HepG2 (cell line): Measurements from ENCODE around the gene STEAP3. TPM values are rescaled to one million over a fixed set of nuclear protein-coding genes. Genes with fewer than 3 reads are reported as not detected.
A peak's percentile ranks its signal among the peaks of the same experiment; 100 is the strongest.

ENCODE experiments used
- CBX1 ChIP-seq: IDR thresholded peaks from one replicate; pipeline ENCODE4 v1.6.1; 2016; ENCODE audit warnings: antibody characterized with exemption, low read depth
- DPF2 ChIP-seq: sonication (generic); formaldehyde crosslinking; IDR thresholded peaks from 2 replicates; pipeline ENCODE4 v1.4.0; 2020; ENCODE audit warnings: mild to moderate bottlenecking, low read depth, missing genetic modification reagents, borderline replicate concordance
- ESRRA ChIP-seq: sonication (generic); formaldehyde crosslinking; IDR thresholded peaks from 2 replicates; pipeline ENCODE4 v1.5.1; 2020; ENCODE audit warnings: mild to moderate bottlenecking, low read depth, missing genetic modification reagents
- ETV5 ChIP-seq: IDR thresholded peaks from 2 replicates; pipeline ENCODE4 v1.6.1; 2018; ENCODE audit warnings: missing biosample characterization, missing genetic modification reagents, inconsistent platforms, borderline replicate concordance
- GLMP ChIP-seq: sonication (generic); formaldehyde crosslinking; IDR thresholded peaks from 2 replicates; pipeline ENCODE4 v1.9.0; 2021; ENCODE audit warnings: missing genetic modification reagents, mild to moderate bottlenecking, borderline replicate concordance
- GTF3A ChIP-seq: sonication (generic); formaldehyde crosslinking; conservative IDR thresholded peaks from 2 replicates; pipeline ENCODE4 v1.4.0; 2020; ENCODE audit warnings: mild to moderate bottlenecking, missing genetic modification reagents
- HIVEP1 ChIP-seq: sonication (generic); formaldehyde crosslinking; IDR thresholded peaks from 2 replicates; pipeline ENCODE4 v1.4.0; 2020; ENCODE audit warnings: mild to moderate bottlenecking, missing genetic modification reagents
- KDM2A ChIP-seq: sonication (generic); formaldehyde crosslinking; IDR thresholded peaks from 2 replicates; pipeline ENCODE4 v1.4.0; 2020; ENCODE audit warnings: low read depth, missing genetic modification reagents, borderline replicate concordance
- KLF16 ChIP-seq, 2 experiments: sonication (generic) in 1 of 2; formaldehyde crosslinking in 1 of 2; IDR thresholded peaks; 2 replicates each; pipeline versions ENCODE4 v1.6.1 to v1.8.0; 2016 to 2023; ENCODE audit warnings: missing genetic modification reagents in 2 of 2, missing compliant biosample characterization in 1 of 2
- MEF2D ChIP-seq: sonication (generic); formaldehyde crosslinking; IDR thresholded peaks from 2 replicates; pipeline ENCODE4 v1.5.1; 2020; ENCODE audit warnings: mild to moderate bottlenecking, missing genetic modification reagents
- MLXIP ChIP-seq: sonication (generic); formaldehyde crosslinking; IDR thresholded peaks from 2 replicates; pipeline ENCODE4 v1.9.0; 2021; ENCODE audit warnings: missing genetic modification reagents, borderline replicate concordance
- PTBP1 ChIP-seq: fragments of 200-400 bp; formaldehyde crosslinking; IDR thresholded peaks from 2 replicates; pipeline ENCODE4 v1.6.1; 2018; ENCODE audit warnings: low read length, low read depth; ENCODE audit not compliant: poor library complexity, severe bottlenecking
- SALL1 ChIP-seq: sonication (generic); formaldehyde crosslinking; IDR thresholded peaks from 2 replicates; pipeline ENCODE4 v1.8.0; 2022; ENCODE audit warnings: mild to moderate bottlenecking, missing genetic modification reagents
- SOX6 ChIP-seq, 2 experiments: fragments of 450-650 bp in 1 of 2; sonication (generic) in 1 of 2; formaldehyde crosslinking in 1 of 2; IDR thresholded peaks; 2 replicates each; pipeline versions ENCODE4 v1.4.0 to v1.6.1; 2017 to 2020; ENCODE audit warnings: antibody characterized with exemption in 1 of 2, mild to moderate bottlenecking in 1 of 2, missing genetic modification reagents in 1 of 2
- TFDP1 ChIP-seq: IDR thresholded peaks from 2 replicates; pipeline ENCODE4 v1.6.1; 2016; ENCODE audit warnings: missing compliant biosample characterization, missing genetic modification reagents, borderline replicate concordance
- THAP7 ChIP-seq: sonication (generic); formaldehyde crosslinking; IDR thresholded peaks from 2 replicates; pipeline ENCODE4 v1.8.1; 2023; ENCODE audit warnings: mild to moderate bottlenecking, missing genetic modification reagents
- ZBTB20 ChIP-seq: sonication (generic); formaldehyde crosslinking; IDR thresholded peaks from 2 replicates; pipeline ENCODE4 v1.8.1; 2023; ENCODE audit warnings: missing genetic modification reagents, low read depth, mild to moderate bottlenecking, borderline replicate concordance
- ZBTB46 ChIP-seq: sonication (generic); formaldehyde crosslinking; IDR thresholded peaks from 2 replicates; pipeline ENCODE4 v1.4.0; 2020; ENCODE audit warnings: mild to moderate bottlenecking, missing genetic modification reagents, borderline replicate concordance
- ZNF383 ChIP-seq: sonication (generic); formaldehyde crosslinking; IDR thresholded peaks from 2 replicates; pipeline ENCODE4 v1.4.0; 2020; ENCODE audit warnings: missing genetic modification reagents, mild to moderate bottlenecking, borderline replicate concordance
- polyA plus RNA-seq, 8 experiments: library from polyadenylated mRNA; depleted of rRNA in 3 of 8; stranded (reverse) in 7 of 8; unstranded in 1 of 8; fragments of >200 nt; fragmentation: Illumina TruSeq in 4 of 8; extraction: Trizol in 4 of 8; gene quantifications; 2 replicates each; pipeline versions ENCODE4 v1.2.1 to v1.2.3, GENCODE V29; 2011 to 2016; ENCODE audit warnings: low read depth in 4 of 8, missing spikeins in 1 of 8, mixed read lengths in 1 of 8; ENCODE audit not compliant: insufficient read depth in 1 of 8
- total RNA-seq, 5 experiments: library from RNA; depleted of rRNA; stranded (reverse); fragments of >200 nt; fragmentation: Illumina TruSeq; extraction: Trizol; gene quantifications; 2 replicates each; pipeline ENCODE4 v1.2.3, GENCODE V29; 2016; ENCODE audit warnings: low read depth in 1 of 5

The STEAP3 gene
- total and polyA plus RNA-seq, 2 of the 13 experiments (the other 11 are each of a cell fraction or from before 2014, with no cell fraction given), result 7.3 to 21.1 TPM

- TF ChIP-seq TFDP1 (CRISPR knock-in tag), result peak; percentile 39; the same call in 1 of the 2 replicates
- no peak for TF ChIP-seq ESRRA (CRISPR knock-in tag)
- TF ChIP-seq KDM2A, result peak; percentile 55; the same call in 1 of the 2 replicates
- no peak for TF ChIP-seq SALL1 (CRISPR knock-in tag)
- TF ChIP-seq DPF2 (CRISPR knock-in tag), result no peak
- TF ChIP-seq KLF16 (CRISPR knock-in tag; IDR thresholded peaks at IDR 0.05), result 0 out of 4 replicates have a peak, but pooled peaks of 1 of the 2 experiments have one; percentile 30
- TF ChIP-seq ZNF383 (CRISPR knock-in tag), result peak; percentile 76; the same call in 1 of the 2 replicates
- peak; percentile 31; the same call in 1 of the 2 replicates for TF ChIP-seq MEF2D
- TF ChIP-seq MLXIP (CRISPR knock-in tag), result 0 out of 2 replicates have a peak, but pooled peaks have one; percentile 16
- no peak for TF ChIP-seq GLMP (CRISPR knock-in tag)
- no peak for TF ChIP-seq CBX1
- peak; percentile 27; the same call in 1 of the 2 replicates for TF ChIP-seq HIVEP1 (CRISPR knock-in tag)
- no peak for TF ChIP-seq SOX6 (IDR thresholded peaks at IDR 0.05)
- TF ChIP-seq SOX6 (CRISPR knock-in tag; IDR thresholded peaks at IDR 0.05), result no peak
- peak; percentile 98 for TF ChIP-seq GTF3A (CRISPR knock-in tag)
- peak; percentile 68; the same call in 1 of the 2 replicates for TF ChIP-seq ZBTB20
- 0 out of 2 replicates have a peak, but pooled peaks have one; percentile 33 for TF ChIP-seq THAP7
- TF ChIP-seq ETV5 (CRISPR knock-in tag), result peak; percentile 27; the same call in 1 of the 2 replicates
- TF ChIP-seq ZBTB46 (CRISPR knock-in tag), result peak; percentile 84; the same call in 1 of the 2 replicates
- no peak for TF ChIP-seq PTBP1
Measured at GRCh38 chr2:119223521-119224390, at the start of gene STEAP3 (continued).
